H1 (cell line): ENCODE data around the gene SCN2A. TPM values are rescaled to one million over a fixed set of nuclear protein-coding genes. Genes with fewer than 3 reads are reported as not detected.

Experiments used
- CTCF ChIA-PET: fragments of 300-600 bp; sonication (Branson Sonifier 250); formaldehyde crosslinking; loops from one replicate; lab custom pipeline; 2021; ENCODE audit not compliant: partially characterized antibody; lab: Charles Lee
- POLR2A ChIA-PET: fragments of 300-600 bp; sonication (Branson Sonifier 250); formaldehyde crosslinking; loops from one replicate; lab custom pipeline; 2021; ENCODE audit warnings: inconsistent platforms; ENCODE audit not compliant: partially characterized antibody; lab: Charles Lee
- DNase-seq, 2 experiments: peaks; one replicate each; pipeline versions ENCODE4 v3.0.0 to v3.0.0-alpha.2; 2010 to 2022; ENCODE audit warnings: low spot score in 2 of 2, low read depth in 1 of 2, mixed read lengths in 1 of 2
- FAIRE-seq: peaks from 2 replicates; lab custom pipeline; 2011; peaks lifted over from hg19 to GRCh38; lab: Jason Lieb, UNC
- H2AFZ ChIP-seq: 2 replicates; pipeline ENCODE4 v1.8.1; 2012; ENCODE audit warnings: low read length, inconsistent platforms
- H2AK5ac ChIP-seq: 2 replicates; pipeline ENCODE4 v1.6.1; 2013; ENCODE audit warnings: low read depth, low read length
- H2BK120ac ChIP-seq: replicated peaks from 2 replicates; pipeline ENCODE3; 2013; ENCODE audit warnings: low read depth, low read length, inconsistent platforms
- H2BK12ac ChIP-seq: 2 replicates; pipeline ENCODE4 v1.6.1; 2013; ENCODE audit warnings: low read depth, low read length
- H2BK15ac ChIP-seq: 2 replicates; pipeline ENCODE4 v1.6.1; 2013; ENCODE audit warnings: low read length
- H2BK20ac ChIP-seq: 2 replicates; pipeline ENCODE4 v1.6.1; 2013; ENCODE audit warnings: low read length
- H2BK5ac ChIP-seq: 2 replicates; pipeline ENCODE4 v1.6.1; 2013; ENCODE audit warnings: low read depth, low read length
- H3K14ac ChIP-seq: 2 replicates; pipeline ENCODE4 v1.6.1; 2013; ENCODE audit warnings: inconsistent platforms; ENCODE audit not compliant: insufficient read length
- H3K18ac ChIP-seq: 2 replicates; pipeline ENCODE4 v1.6.1; 2013; ENCODE audit warnings: low read length; ENCODE audit errors: extremely low read depth
- H3K23ac ChIP-seq: 2 replicates; pipeline ENCODE4 v1.6.1; 2013; ENCODE audit warnings: inconsistent platforms; ENCODE audit not compliant: insufficient read length
- H3K23me2 ChIP-seq: 2 replicates; pipeline ENCODE4 v1.6.1; 2013; ENCODE audit warnings: low read depth, low read length
- H3K27ac ChIP-seq: 2 replicates; pipeline ENCODE4 v1.6.1; 2011; ENCODE audit warnings: low read depth, low read length, inconsistent platforms
- H3K27me3 ChIP-seq, 4 experiments: replicated peaks in 1 of 4; 1 replicate in 1 of 4; 2 replicates in 3 of 4; pipeline versions ENCODE4 v1.6.1 to v1.8.1; 2011 to 2013; ENCODE audit warnings: low read length in 3 of 4, mild to moderate bottlenecking in 3 of 4, inconsistent platforms in 2 of 4, mixed read lengths in 2 of 4, moderate library complexity in 1 of 4; ENCODE audit not compliant: control insufficient read depth in 3 of 4, insufficient read depth in 3 of 4; ENCODE audit errors: extremely low read depth in 1 of 4
- H3K36me3 ChIP-seq, 4 experiments: 2 replicates each; pipeline versions ENCODE4 v1.6.1 to v1.8.1; 2011 to 2013; ENCODE audit warnings: mild to moderate bottlenecking in 4 of 4, low read length in 3 of 4, moderate library complexity in 2 of 4, control low read depth in 1 of 4, inconsistent platforms in 1 of 4; ENCODE audit not compliant: insufficient read depth in 4 of 4, control insufficient read depth in 2 of 4
- H3K4ac ChIP-seq: replicated peaks from 2 replicates; pipeline ENCODE3; 2013; ENCODE audit warnings: low read length, low read depth, mixed read lengths, inconsistent platforms; ENCODE audit not compliant: insufficient read length
- H3K4me1 ChIP-seq, 4 experiments: replicated peaks in 1 of 4; 1 replicate in 1 of 4; 2 replicates in 3 of 4; pipeline versions ENCODE4 v1.6.1 to v1.8.1; 2011 to 2013; ENCODE audit warnings: low read length in 3 of 4, inconsistent platforms in 2 of 4, mixed read lengths in 1 of 4; ENCODE audit not compliant: insufficient read depth in 4 of 4, control insufficient read depth in 3 of 4
- H3K4me2 ChIP-seq, 2 experiments: 2 replicates each; pipeline versions ENCODE4 v1.6.1 to v1.8.1; 2011 to 2013; ENCODE audit warnings: low read depth in 2 of 2, low read length in 2 of 2, control low read depth in 1 of 2, inconsistent platforms in 1 of 2, mild to moderate bottlenecking in 1 of 2; ENCODE audit not compliant: insufficient read depth in 1 of 2
- H3K4me3 ChIP-seq, 4 experiments: fragments of 200-600, 300-600 bp in 1 of 4; sonication (generic), shearing (Covaris generic), sonication (Bioruptor Twin) in 1 of 4; 2 replicates each; pipeline versions ENCODE4 v1.5.1 to v1.8.1; 2011 to 2016; ENCODE audit warnings: low read length in 4 of 4, low read depth in 3 of 4, control low read depth in 2 of 4, inconsistent platforms in 2 of 4, mild to moderate bottlenecking in 2 of 4, mixed read lengths in 1 of 4, moderate library complexity in 1 of 4; ENCODE audit not compliant: insufficient read depth in 2 of 4; ENCODE audit errors: extremely low read depth in 1 of 4
- H3K56ac ChIP-seq: replicated peaks from 2 replicates; pipeline ENCODE3; 2013; ENCODE audit warnings: low read depth, mild to moderate bottlenecking, mixed read lengths, low read length, inconsistent platforms; ENCODE audit not compliant: insufficient read length
- H3K79me1 ChIP-seq: 2 replicates; pipeline ENCODE4 v1.6.1; 2013; ENCODE audit warnings: low read depth, low read length, control low read depth
- H3K79me2 ChIP-seq, 2 experiments: 2 replicates each; pipeline versions ENCODE4 v1.6.1 to v1.8.1; 2012 to 2013; ENCODE audit warnings: low read length in 2 of 2, mild to moderate bottlenecking in 2 of 2, inconsistent platforms in 1 of 2; ENCODE audit not compliant: insufficient read depth in 2 of 2, control insufficient read depth in 1 of 2
- H3K9ac ChIP-seq, 4 experiments: replicated peaks in 1 of 4; 1 replicate in 1 of 4; 2 replicates in 3 of 4; pipeline versions ENCODE4 v1.6.1 to v1.8.1; 2011 to 2013; ENCODE audit warnings: low read depth in 3 of 4, low read length in 3 of 4, control low read depth in 2 of 4, mild to moderate bottlenecking in 2 of 4, moderate library complexity in 2 of 4, inconsistent platforms in 1 of 4; ENCODE audit errors: extremely low read depth in 1 of 4
- H3K9me3 ChIP-seq, 2 experiments: 2 replicates each; pipeline versions ENCODE4 v1.6.1 to v1.8.1; 2012 to 2013; ENCODE audit warnings: mild to moderate bottlenecking in 2 of 2, moderate library complexity in 2 of 2, control low read depth in 1 of 2, inconsistent platforms in 1 of 2, low read depth in 1 of 2, low read length in 1 of 2, mixed read lengths in 1 of 2; ENCODE audit not compliant: insufficient read depth in 2 of 2
- H4K20me1 ChIP-seq, 2 experiments: replicated peaks in 1 of 2; 2 replicates each; pipeline versions ENCODE3 to v1.8.1; 2011 to 2013; ENCODE audit warnings: inconsistent platforms in 2 of 2, low read length in 2 of 2, mild to moderate bottlenecking in 1 of 2; ENCODE audit not compliant: insufficient read depth in 2 of 2, control insufficient read depth in 1 of 2
- H4K5ac ChIP-seq: 2 replicates; pipeline ENCODE4 v1.6.1; 2013; ENCODE audit warnings: low read length, low read depth, mixed read lengths, inconsistent platforms; ENCODE audit not compliant: insufficient read length
- H4K8ac ChIP-seq: 2 replicates; pipeline ENCODE4 v1.8.0; 2013; ENCODE audit warnings: mild to moderate bottlenecking, moderate library complexity, low read length, inconsistent platforms; ENCODE audit not compliant: insufficient read depth; ENCODE audit errors: extremely low read depth
- H4K91ac ChIP-seq: replicated peaks from 2 replicates; pipeline ENCODE3; 2013; ENCODE audit warnings: low read length, mixed read lengths, inconsistent platforms; ENCODE audit not compliant: insufficient read length
- BACH1 ChIP-seq: IDR thresholded peaks from 2 replicates; pipeline ENCODE4 v1.6.1; 2012; ENCODE audit warnings: low read length, improper control_type of control experiment
- CTBP2 ChIP-seq: IDR thresholded peaks from 2 replicates; pipeline ENCODE4 v1.7.0; 2011; ENCODE audit warnings: borderline replicate concordance, mild to moderate bottlenecking, moderate library complexity, mixed read lengths, low read length; ENCODE audit not compliant: insufficient read depth, insufficient read length
- FOSL1 ChIP-seq: IDR thresholded peaks from 2 replicates; pipeline ENCODE4 v1.6.1; 2011; ENCODE audit warnings: mild to moderate bottlenecking, low read depth, low read length, moderate library complexity; ENCODE audit not compliant: insufficient read depth
- HDAC6 ChIP-seq: IDR thresholded peaks from one replicate; pipeline ENCODE4 v1.7.1; 2012; ENCODE audit warnings: low read depth, mild to moderate bottlenecking, inconsistent platforms, low read length, moderate library complexity
- JUN ChIP-seq: IDR thresholded peaks from 2 replicates; pipeline ENCODE4 v1.6.1; 2011; ENCODE audit warnings: low read depth, mild to moderate bottlenecking, improper control_type of control experiment, low read length
- KDM1A ChIP-seq: fragments of 200-600, 300-600 bp; sonication (generic); IDR thresholded peaks from 2 replicates; pipeline ENCODE4 v1.7.1; 2016; ENCODE audit warnings: mild to moderate bottlenecking, low read length, borderline replicate concordance
- RBBP5 ChIP-seq: IDR thresholded peaks from 2 replicates; pipeline ENCODE4 v1.7.1; 2012; ENCODE audit warnings: low read depth, mild to moderate bottlenecking, inconsistent platforms, low read length, moderate library complexity, borderline replicate concordance
- SP1 ChIP-seq: IDR thresholded peaks from 2 replicates; pipeline ENCODE4 v1.6.1; 2011; ENCODE audit warnings: low read depth, low read length
- TAF7 ChIP-seq: optimal IDR thresholded peaks from 2 replicates; pipeline ENCODE3; 2011; ENCODE audit warnings: low read depth, mild to moderate bottlenecking, inconsistent platforms, low read length, moderate library complexity, borderline replicate concordance
- TCF12 ChIP-seq: IDR thresholded peaks from 2 replicates; pipeline ENCODE4 v1.6.1; 2011; ENCODE audit warnings: low read depth, mild to moderate bottlenecking, low read length
- WGBS, 2 experiments: shearing (Covaris generic) in 1 of 2; methylation state at CpG; one replicate each; pipeline versions ENCODE4 v1.1.6 to v1.1.7; 2013 to 2015; ENCODE audit warnings: low lambda C conversion rate in 2 of 2, mixed read lengths in 2 of 2, inconsistent platforms in 1 of 2, low coverage in 1 of 2, missing lambda C conversion rate in 1 of 2; ENCODE audit not compliant: insufficient replicate concordance in 2 of 2, insufficient coverage in 1 of 2, insufficient read length in 1 of 2; ENCODE audit errors: extremely low coverage in 1 of 2, missing lambda C conversion rate in 1 of 2; 5-methylcytosine and 5-hydroxymethylcytosine counted together
- polyA plus RNA-seq, 7 experiments: library from polyadenylated mRNA; depleted of rRNA in 3 of 7; stranded (reverse) in 5 of 7; unstranded in 2 of 7; fragments of >200 nt in 5 of 7; fragments of 200-250 nt in 2 of 7; gene quantifications; 1 replicate in 5 of 7; 2 replicates in 1 of 7; 4 replicates in 1 of 7; pipeline versions ENCODE4 v1.2.1 to v1.2.3, GENCODE V29; 2011 to 2013; ENCODE audit warnings: missing spikeins in 2 of 7, mixed read lengths in 2 of 7
- total RNA-seq: library from RNA; stranded (reverse); fragmentation: NEBNext Ultra II Directional; extraction: Animal tissue kit (Norgen Biotek cat#: 25700); gene quantifications from 2 replicates; pipeline ENCODE4 v1.2.1, GENCODE V29; 2021
- TF ChIP-seq, protein P1 (sequence below): IDR thresholded peaks from 2 replicates; pipeline ENCODE4 v1.6.1; 2011; ENCODE audit warnings: low read depth, mild to moderate bottlenecking, low read length; ENCODE audit not compliant: insufficient read depth
- TF ChIP-seq, protein P2 (sequence below): IDR thresholded peaks from 2 replicates; pipeline ENCODE4 v1.6.1; 2011; ENCODE audit warnings: low read length, improper control_type of control experiment

The SCN2A gene
- total and polyA plus RNA-seq, 2 of the 8 experiments (the other 6 are each of a cell fraction or from before 2014, with no cell fraction given), result 0.18 to 1.1 TPM

DNA sequence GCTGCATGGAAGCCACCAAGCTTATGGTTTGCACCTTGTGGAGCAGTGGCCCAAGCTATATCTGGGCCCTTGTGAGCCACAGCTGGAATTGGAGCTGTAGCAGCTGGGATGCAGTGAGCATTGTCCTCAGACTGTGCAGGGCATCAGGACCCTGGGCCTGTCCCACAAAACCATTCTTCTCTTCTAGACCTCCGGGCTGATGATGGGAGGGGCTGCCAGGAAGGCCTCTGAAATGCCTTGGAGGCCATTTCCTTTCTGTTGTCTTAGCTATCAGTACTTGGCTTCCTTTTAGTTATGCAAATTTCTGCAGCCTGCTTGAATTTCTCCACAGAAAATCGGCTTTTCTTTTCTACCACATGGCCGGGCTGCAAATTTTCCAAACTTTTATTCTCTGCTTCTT, 183.9 kb downstream of the SCN2A start:
- no peaks in the 10 kb centered on the region for H3K27me3 ChIP-seq
- TF ChIP-seq SP1, result no peak
- TF ChIP-seq, protein P1, sequence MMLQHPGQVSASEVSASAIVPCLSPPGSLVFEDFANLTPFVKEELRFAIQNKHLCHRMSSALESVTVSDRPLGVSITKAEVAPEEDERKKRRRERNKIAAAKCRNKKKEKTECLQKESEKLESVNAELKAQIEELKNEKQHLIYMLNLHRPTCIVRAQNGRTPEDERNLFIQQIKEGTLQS, result no peak
- TF ChIP-seq, protein P2, sequence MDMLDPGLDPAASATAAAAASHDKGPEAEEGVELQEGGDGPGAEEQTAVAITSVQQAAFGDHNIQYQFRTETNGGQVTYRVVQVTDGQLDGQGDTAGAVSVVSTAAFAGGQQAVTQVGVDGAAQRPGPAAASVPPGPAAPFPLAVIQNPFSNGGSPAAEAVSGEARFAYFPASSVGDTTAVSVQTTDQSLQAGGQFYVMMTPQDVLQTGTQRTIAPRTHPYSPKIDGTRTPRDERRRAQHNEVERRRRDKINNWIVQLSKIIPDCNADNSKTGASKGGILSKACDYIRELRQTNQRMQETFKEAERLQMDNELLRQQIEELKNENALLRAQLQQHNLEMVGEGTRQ, result no peak
- no peak for TF ChIP-seq JUN
- no peak for TF ChIP-seq HDAC6
- TF ChIP-seq FOSL1, result no peak
- TF ChIP-seq CTBP2, result no peak
- TF ChIP-seq TAF7, result no peak
- TF ChIP-seq KDM1A, result no peak
- TF ChIP-seq BACH1, result no peak
- no peak for TF ChIP-seq RBBP5
- no peak for TF ChIP-seq TCF12

More for the DNA sequence above, 183.9 kb downstream of the SCN2A start:
- H4K5ac ChIP-seq, result no peak overlapping the region
- H3K4me2 ChIP-seq, result no peak overlapping the region
- peak overlapping the region; percentile 69; the same call in 1 of the 2 replicates for H2BK5ac ChIP-seq
- H2AK5ac ChIP-seq, result no peak overlapping the region
- no peak overlapping the region for H2AFZ ChIP-seq
- H4K20me1 ChIP-seq, result no peaks in the 10 kb centered on the region
- H3K56ac ChIP-seq, result no peak overlapping the region
- H2BK12ac ChIP-seq, result 0 out of 2 replicates have a peak overlapping the region, but pooled peaks have one; percentile 64
- ChIA-PET CTCF (interaction anchor here (1.5 kb wide), 1 partner anchor 10 kb away, joined by 9 read pairs; no protein-coding TSS in a partner anchor), POLR2A (no interaction called here)
- no peaks in the 10 kb centered on the region for H3K79me1 ChIP-seq
- no peaks in the 10 kb centered on the region for H3K36me3 ChIP-seq
- no peak overlapping the region for H3K4ac ChIP-seq
- no peak overlapping the region for H3K9ac ChIP-seq
- H2BK15ac ChIP-seq, result no peak overlapping the region
- no peaks in the 10 kb centered on the region for H3K79me2 ChIP-seq
- FAIRE-seq, result no peak
- H3K4me1 ChIP-seq, result peaks cover 0 to 2% (median 0%) of the 10 kb centered on the region in 4 experiments; a peak in 1 of 7 replicates
- no peak overlapping the region for H3K27ac ChIP-seq
- H3K9me3 ChIP-seq, result peaks cover 8 to 17% of the 10 kb centered on the region in 2 experiments; a peak in 3 of 4 replicates
- no peak overlapping the region for H3K18ac ChIP-seq
- H3K23me2 ChIP-seq, result no peaks in the 10 kb centered on the region
- H3K14ac ChIP-seq, result no peak overlapping the region
- H4K8ac ChIP-seq, result no peak overlapping the region
- no peak for DNase-seq
- 95% methylated on average over 3 of the region's 3 CpGs; no CpG with 5 or more reads in 1 of the 2 experiments for WGBS, 2 experiments
- peak overlapping the region; percentile 80 for H4K91ac ChIP-seq
- H2BK20ac ChIP-seq, result peak overlapping the region; percentile 96
- H3K23ac ChIP-seq, result no peak overlapping the region
- H2BK120ac ChIP-seq, result no peak overlapping the region
- no peak overlapping the region for H3K4me3 ChIP-seq
